Right kidney (tissue), 1 donor: ENCODE results near the gene SLC16A2.
"Not testable (repeated sequence)": the region's sequence is repeated elsewhere in the genome, so short reads cannot be mapped to it uniquely, and the experiment has no call there.

ENCODE experiments used
- DNase-seq: peaks from one replicate; pipeline ENCODE4 v3.0.0-alpha.2; 2016

SLC16A2 gene

DNA sequence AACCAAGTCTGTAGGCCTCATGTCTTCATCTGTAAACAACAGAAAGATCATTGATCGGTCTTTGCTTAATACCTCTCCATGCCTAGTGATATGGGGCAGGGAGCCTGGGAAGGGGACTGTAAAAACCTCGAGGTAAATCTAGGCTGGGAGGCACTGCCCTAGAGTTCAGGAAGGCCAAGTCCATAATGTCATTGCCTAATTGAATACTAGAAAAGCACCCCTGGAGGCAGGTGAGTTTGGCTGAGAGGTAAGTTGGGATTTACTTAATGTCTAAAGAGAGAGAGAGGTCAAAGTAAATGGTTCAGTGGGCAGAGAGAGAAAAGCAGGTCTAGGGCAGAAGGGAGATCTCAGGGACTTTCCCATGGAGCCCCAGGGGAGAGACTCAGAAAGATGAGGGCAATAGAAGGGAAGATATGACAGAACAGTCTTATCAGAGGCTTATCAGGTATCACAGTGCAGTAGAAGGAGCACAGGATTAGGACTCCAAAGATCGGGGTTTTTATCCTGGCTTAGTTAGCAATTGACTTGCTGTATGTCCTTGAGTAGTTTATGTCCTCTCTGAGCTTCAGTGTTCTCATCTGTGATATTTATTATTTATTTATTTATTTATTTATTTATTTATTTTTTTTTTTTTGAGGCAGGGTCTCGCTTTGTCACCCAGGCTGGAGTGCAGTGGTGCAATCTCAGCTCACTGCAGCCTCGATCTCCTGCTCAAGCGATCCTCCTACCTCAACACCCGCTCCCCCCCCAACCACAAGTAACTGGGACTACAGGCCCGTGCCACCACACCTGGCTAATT, 85.2 kb downstream of the SLC16A2 start:
- DNase-seq: no peak

DNA sequence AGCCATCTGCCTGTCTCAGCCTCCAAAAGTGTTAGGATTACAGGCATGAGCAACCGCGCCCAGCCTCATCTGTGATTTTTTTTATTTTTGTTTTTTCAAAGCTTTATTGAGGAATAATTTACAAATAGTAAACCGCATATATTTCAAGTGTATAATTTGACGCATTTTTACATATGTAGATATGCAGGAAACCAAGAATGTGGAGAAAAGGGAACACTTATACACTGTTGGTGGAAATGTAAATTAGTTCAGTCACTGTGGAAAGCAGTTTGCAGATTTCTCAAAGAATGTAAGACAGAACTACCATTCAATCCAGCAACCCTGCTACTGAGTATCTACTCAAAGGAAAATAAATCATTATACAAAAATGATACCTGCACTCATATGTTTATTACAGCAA, 85.9 kb downstream of the SLC16A2 start:
- DNase-seq: no peak

DNA sequence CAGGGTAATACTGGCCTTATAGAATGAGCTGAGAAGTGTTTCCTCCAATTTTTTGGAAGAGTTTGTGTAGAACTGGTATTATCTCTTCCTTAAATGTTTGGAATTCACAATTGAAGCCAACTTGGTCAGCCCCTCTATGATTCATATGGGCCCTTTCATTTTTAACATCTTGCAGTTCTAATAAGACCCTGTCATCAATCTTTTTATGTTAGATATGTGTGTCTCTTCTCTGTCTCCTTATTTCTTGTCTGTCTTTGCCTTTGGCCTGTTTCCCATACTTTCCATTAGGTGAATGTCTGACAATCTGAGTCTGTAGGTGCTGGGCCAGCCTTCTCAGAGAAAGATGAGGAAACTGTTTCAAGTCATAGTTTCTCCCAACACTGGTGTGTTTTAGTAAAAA, 88.7 kb downstream of the SLC16A2 start:
- DNase-seq: no peak

DNA sequence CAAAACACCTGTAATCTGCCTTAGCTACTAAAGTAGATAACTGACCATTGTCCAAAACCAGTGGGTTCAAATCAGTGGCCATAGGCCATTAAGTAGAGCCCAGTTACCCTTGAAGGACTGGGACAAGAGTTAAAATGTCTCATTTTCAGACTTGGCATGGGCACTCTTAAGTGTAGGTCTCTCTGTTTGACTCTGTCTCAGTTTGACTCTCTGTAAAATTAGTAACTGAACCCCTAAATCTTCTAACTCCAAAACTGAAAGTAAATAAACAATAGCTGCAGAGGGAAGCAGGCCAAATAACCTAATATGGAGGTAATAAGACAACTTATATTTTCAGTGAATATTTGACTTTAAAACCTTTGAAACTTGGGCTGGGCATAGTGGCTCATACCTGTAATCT, 89.1 kb downstream of the SLC16A2 start:
- no peak for DNase-seq

DNA sequence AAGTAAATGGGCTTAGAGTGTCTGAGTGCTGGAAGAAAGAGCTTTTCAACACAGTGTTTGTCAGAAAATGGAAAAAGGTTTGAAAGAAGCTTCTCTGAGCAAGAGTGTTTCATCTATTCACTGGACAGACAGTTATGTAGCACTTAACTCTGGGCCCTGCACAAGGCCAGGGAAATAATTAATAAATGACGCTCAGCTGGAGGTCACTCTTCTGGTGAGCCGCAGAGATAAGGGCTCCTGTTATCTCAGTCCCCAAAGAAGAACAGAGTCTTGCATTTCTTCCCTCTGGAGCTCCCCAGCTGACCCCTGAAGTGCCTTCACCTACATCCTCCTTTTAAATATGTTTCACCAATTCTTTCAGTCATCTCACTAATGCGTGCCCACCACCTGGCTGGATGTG, 90.4 kb downstream of the SLC16A2 start:
- DNase-seq: no peak

DNA sequence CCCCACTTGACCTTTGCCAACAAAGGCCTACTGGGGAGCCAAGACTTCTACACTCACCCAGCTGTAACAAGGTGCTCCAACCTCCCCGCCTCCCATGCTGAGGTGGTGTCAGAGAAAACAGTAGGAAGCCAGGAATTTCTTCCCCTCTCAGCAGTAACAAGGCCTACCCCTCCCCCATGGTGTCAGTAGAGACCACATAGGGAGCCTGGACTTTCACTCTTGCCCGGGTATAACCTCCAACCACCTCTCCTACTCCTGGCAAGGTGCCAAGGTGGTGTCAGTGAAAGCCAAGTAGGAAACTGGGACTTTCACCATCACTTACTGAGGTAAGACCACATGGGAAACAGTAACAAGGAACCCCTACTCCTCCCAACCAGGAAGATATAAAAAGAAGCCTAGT, 93.1 kb downstream of the SLC16A2 start:
- no peak for DNase-seq

DNA sequence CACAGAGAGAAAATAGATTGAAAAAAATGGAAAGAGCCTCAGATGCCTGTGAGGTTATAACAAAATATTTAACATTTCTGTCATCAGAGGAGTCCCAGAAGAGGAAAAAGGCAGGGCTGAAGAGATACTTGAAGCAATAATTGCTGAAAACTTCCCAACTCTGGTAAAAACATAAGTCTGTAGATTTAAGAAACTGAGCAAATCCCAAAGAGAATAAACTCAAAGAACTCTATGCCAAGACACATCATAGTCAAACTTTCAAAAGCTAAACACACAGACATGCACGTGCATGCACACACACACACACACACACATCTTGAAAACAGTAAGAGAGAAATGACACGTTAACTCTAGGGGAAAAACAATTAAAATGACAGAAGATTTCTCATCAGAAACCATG, 94.1 kb downstream of the SLC16A2 start:
- no peak for DNase-seq

DNA sequence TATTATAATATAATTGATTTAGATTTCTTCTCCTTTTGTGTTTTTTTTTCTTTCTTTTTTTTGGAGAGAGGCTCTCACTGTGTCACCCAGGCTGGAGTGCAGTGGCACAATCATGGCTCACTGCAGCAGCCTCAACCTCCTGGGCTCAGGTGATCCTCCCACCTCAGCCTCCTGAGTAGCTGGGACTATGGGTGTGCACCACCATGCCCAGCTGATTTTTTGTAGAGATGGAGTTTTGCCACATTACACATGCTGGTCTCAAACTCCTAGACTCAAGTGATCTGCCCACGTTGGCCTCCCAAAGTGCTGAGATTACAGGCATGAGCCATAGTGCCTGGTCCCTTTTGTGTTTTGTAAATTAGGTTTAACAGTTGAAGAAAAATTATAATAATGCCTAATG, 94.7 kb downstream of the SLC16A2 start:
- DNase-seq: not testable (repeated sequence)

DNA sequence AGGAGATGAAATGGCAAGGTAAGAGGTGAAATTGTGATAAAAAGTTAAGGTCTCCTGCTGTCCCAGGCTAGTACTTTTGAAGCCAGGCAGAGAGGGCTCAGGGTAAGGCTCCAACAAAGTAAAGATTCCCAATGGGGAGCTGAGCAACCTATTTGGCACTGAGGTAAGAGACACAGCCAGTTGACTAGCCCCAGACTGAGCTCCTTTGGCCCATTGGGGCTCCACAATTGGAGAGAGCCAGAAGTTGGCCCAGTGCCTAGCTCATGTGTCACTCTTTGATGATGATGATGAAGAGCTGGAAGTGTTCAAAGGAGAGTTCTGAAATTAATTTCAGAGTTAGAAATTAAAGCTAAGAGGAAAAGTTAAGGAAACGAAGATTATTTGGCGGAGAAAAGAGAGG, 98.6 kb downstream of the SLC16A2 start:
- no peak for DNase-seq

DNA sequence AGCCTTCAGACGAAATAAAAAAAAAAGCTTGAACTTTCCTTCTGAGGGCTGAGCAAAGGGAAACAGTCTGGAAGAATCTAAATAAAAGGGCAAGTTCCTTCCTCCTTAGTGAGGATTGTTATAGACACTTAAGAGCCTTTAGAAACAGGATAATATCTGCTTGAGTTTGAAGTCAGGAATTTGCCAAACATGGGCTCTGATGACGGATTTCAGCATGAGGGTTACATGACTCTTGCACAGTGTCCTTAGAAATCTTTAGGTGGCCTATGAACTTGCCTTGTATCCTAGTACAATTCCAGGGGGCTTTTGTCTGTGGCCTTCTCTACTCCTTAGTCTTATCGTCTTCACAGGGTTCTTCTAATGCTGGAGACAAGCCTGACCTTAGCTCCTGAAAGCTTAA, 99.0 kb downstream of the SLC16A2 start:
- DNase-seq: no peak

DNA sequence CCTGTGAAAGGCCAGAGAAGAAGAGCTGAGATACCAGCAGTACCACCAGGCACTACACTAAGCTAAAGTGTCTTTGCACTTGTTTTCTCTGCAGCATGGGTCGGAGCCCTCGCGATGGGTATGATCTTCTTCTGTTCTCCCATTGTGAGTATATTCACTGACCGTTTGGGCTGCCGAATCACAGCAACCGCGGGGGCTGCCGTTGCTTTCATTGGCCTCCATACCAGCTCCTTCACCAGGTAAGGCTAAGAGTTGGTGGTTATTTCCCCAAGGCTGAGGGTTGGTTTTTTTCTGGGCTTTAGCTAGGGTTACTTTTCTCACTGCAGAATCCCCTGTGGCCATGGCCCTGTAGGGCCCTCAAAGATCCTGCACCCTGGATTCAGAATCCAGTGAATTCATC, 99.6 kb downstream of the SLC16A2 start:
- no peak for DNase-seq

DNA sequence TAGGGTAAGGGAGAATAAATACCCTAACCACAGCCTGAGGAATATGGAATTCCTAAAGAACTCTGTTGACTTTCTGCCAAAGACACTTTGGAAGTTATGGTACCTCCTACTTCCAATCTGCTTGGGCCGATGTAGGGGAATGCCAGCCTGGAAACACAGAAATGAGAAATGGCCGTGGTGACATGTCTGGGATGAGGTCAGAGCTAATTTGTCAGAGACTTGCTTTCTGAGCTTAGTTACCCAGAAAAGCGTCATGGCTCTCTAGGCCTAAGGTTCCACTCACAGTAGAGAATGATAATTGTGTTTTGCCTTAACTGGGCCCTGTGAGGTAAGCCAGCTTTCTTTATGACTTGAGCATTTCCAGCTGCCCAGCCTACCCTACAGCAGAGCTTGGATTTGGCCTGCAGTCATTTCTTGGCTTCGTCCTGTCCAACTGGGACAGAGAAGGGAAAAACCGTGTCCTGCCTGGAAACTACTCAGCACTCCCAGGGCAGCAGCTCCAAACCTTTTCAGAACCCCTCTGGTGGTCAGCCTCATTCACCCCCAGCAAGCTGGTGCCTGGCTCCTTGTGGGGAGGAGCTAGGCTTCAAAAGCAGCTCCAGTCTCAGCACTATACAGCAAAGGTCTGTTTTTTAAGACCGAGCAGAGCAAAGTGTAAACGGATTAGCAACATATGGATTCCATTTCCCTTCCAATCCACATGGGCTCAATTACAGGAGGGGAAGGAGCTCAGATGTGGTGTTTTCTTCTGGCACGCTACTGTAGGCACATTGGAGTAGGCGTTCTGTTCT, 100.9 kb downstream of the SLC16A2 start:
- peak; percentile 6 for DNase-seq

DNA sequence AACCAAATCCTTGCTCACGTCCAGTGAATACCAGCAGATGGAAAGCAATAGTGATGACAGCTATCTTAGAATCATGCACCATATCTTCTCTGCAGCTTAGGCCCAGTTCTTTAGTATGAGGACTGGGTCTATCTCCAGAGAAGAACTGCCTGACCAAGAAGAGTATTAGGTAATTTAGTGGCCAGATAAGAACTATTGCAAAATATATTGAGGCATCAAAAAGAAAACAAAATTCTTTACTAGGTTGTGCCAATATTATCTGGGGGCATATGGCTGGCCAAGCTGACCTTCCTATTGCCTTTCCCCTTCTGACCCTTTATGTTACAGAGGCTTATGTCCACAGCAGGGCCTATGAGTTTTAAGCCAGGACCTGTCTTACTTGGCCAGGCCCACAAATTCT, 101.9 kb downstream of the SLC16A2 start:
- DNase-seq: no peak

DNA sequence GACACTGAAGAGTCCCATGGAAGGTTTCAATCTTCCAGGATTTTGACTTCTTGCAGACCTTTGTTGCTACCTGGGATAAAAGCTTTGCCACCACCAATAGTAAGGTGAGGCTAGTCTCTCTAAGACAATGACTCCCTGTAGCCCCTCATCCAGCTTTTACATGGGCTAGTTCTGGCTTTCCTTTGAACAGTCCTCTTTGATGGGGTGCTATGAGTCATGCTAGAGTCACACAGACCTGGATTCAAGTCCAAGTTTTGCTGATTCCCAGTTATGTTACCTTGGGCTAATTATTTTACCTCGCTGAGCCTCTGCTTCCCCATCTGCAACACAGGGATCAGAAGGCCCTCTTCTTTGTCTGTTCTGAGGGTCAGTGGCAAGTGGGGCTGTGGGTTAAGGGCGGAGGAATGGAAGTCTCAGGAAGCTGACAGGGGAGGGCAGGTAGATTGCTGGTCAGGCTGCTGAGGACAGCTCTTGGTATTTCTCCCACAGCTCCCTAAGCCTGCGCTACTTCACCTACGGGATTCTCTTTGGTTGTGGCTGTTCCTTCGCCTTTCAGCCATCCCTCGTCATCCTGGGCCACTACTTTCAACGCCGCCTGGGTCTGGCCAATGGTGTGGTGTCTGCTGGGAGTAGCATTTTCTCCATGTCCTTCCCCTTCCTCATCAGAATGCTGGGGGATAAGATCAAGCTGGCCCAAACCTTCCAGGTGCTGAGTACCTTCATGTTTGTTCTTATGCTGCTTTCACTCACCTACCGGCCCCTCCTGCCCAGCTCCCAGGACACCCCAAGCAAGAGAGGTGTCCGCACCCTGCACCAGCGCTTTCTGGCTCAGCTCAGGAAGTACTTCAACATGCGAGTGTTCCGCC, 102.8 kb downstream of the SLC16A2 start:
- DNase-seq: no peak

DNA sequence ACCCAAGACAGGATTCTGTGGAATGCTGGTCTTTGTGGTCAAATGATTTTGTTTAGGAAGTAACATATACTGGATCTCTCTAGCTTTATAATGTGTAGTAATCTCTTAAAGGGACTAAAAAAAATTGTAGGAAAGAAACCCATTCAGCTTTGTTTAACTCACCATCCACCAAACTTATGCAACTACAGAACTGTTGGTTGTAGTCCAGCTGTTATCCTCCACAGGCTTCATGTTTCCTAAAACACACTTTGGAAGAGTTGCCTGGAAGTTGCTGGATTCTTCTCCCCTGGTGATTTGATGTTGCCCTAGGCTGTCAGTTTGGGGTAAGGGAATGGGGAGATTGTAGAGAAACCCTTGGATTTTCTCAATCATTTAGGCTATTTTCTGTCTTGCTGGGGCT, 103.8 kb downstream of the SLC16A2 start:
- DNase-seq: no peak

DNA sequence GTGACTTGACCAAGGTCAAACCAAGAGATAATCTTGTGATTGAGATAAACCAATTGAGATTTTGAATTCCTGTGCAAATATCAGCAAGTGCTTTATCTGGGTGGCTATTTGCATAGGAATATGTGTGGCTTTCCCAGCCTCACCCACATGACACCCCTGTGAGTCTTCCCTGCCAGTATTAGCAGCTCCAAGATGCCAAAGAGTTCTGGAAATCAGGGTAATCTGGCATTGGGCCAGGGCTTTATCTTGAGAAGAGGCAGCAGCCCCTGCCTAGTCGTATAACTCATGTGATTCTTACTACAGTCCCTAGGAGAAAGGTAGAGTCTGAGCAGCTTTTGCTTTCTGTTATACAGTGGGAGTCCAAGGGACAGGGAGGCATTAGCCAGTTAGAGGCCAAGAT, 105.5 kb downstream of the SLC16A2 start:
- DNase-seq: no peak

DNA sequence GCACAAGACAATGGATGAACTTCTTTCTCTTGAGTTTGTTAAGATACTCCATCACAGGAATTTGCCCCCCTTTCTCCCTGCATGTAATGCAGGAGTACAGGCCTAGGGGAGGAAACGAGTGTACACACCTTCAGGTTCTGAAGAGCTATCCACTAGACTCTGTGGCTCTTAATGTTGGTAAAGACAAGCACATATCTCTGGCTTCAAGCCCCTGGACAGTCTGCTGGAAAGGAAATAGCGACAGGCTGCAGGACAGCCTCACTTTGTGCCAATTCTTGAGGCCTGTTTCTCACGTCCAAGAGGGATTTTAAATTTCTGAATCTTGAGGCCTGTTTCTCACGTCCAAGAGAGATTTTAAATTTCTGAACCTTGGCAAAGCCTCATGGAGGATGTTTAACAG, 106.1 kb downstream of the SLC16A2 start:
- DNase-seq: no peak

DNA sequence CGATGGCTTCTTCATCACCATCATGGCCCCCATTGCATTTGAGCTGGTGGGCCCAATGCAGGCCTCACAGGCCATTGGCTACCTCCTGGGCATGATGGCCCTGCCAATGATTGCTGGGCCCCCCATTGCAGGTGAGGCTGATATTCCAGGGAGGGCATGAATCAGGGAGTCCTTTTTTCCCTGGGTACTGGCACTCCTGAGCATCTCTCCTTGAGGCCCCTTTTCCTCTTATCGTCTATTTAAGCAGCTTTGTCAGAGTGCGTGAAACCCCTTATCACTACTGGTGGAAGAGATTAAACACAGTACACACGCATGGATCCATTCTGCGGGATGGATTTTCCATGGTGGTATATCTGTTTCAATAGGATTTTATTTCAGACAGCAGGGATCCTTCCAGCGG, 108.0 kb downstream of the SLC16A2 start:
- DNase-seq: no peak

DNA sequence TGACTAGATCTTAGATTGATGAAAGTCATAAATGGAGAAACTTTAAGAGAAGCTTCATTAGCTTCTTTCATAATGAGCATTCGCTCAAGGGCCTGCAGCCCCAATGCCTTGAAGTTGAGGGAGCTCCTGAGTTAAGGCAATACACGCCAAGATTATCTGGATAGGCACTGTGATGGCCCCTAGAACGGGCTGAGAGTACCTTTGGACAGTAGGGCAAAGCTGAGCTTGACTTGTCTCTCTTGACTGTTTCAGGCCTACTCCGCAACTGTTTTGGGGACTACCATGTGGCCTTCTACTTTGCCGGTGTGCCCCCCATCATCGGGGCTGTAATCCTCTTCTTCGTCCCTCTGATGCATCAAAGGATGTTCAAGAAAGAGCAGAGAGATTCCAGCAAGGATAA, 109.8 kb downstream of the SLC16A2 start:
- no peak for DNase-seq

DNA sequence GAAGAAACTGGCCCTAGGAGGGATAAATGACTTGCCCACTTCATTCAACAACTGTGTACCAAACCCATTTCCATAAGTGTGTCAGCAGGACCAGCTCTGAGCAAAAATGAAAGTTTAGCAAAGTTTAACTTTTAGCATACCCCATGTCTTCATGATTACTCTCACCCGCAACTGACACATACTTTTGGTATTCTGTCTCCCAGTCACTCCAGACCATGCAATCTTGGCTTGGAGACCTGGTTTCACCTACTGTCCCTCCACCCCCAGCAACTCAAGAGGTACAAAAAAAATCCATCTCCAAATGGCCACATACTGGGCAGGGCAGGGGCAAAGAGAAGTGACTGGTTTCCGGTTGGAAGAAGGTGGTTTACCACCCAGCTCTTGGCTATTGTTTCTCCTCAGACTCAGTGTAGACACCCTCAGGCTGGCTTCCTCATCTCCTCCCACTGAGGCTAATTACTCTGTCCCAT, 113.3 kb downstream of the SLC16A2 start:
- DNase-seq: no peak

DNA sequence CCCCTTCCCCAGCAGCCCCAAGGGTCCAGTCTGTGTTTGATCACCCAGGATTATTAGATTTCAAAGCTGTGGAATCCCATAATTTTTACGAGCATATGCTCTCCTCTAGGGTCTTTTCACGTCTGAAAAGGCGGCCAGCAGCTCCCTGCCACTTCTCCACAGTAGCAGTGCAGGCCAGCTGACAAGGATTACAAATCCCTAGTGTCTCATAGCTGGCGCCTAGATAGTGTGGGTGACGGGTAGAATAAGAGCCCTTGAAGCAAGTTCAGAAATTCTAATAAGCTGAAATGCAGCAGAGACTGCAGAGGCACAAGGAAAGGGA, 113.8 kb downstream of the SLC16A2 start:
- no peak for DNase-seq

DNA sequence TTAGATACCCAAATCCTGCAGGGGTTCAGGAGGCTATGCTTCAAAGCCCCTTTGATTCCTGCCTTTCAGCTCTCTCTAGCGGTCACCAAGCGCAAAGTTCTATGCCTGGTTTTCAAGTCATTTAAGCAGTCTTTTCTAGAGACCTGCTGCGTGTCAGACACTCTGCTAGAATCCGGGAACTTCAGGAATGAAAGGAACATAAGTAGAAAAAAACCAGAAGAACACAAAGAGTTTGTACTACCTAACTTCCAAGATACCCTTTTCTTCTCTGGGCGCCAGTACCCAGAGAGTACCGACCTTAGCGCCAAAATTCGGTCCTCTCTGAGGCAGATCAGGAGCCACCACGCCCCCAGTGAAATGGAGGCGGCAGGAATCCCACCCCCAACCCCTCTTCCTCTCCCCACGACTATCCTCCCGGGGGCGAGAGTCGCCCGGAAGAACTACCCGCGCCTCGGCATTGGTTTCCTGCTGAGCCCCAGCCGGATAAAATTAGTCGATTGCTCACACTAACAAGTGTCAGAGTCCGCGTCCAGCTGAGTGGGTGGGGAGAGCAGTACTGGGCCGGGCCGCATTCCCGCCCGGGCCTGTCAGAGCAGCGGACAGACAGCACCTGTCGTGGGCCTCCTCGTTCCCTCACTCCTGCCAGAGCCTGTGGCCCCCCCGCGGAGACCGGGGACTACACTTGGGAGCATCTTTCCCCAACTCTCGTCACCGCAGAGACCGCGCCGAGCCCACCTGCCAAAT, 114.3 kb downstream of the SLC16A2 start:
- peak; percentile 67 for DNase-seq
